Mesenchymal stem cell (in vitro differentiated cells and primary cell): ENCODE results near the gene VEZT.
A peak's percentile ranks its signal among the peaks of the same experiment; 100 is the strongest.

ENCODE experiments used
- DNase-seq: peaks from one replicate; pipeline ENCODE4 v3.0.0-alpha.2; 2013
- H2AFZ ChIP-seq: one replicate; pipeline ENCODE4 v1.6.1; 2013; ENCODE audit warnings: low read depth, mild to moderate bottlenecking, control low read depth, inconsistent platforms, low read length, moderate library complexity
- H2AK5ac ChIP-seq: 2 replicates; pipeline ENCODE4 v1.6.1; 2013; ENCODE audit warnings: low read length, moderate library complexity, mild to moderate bottlenecking, inconsistent platforms; ENCODE audit not compliant: severe bottlenecking
- H2BK120ac ChIP-seq: one replicate; pipeline ENCODE4 v1.6.1; 2013; ENCODE audit warnings: low read depth, mild to moderate bottlenecking, inconsistent platforms, low read length, moderate library complexity
- H2BK12ac ChIP-seq, 2 experiments: one replicate each; pipeline ENCODE4 v1.6.1; 2013; ENCODE audit warnings: inconsistent platforms in 2 of 2, low read length in 2 of 2, mild to moderate bottlenecking in 2 of 2, moderate library complexity in 2 of 2, control low read depth in 1 of 2
- H2BK15ac ChIP-seq: one replicate; pipeline ENCODE4 v1.6.1; 2013; ENCODE audit warnings: mild to moderate bottlenecking, low read depth, inconsistent platforms; ENCODE audit not compliant: poor library complexity, severe bottlenecking
- H2BK5ac ChIP-seq: 2 replicates; pipeline ENCODE4 v1.6.1; 2013; ENCODE audit warnings: low read depth, mild to moderate bottlenecking, low read length, control low read depth, inconsistent platforms; ENCODE audit not compliant: poor library complexity, severe bottlenecking
- H3K14ac ChIP-seq, 2 experiments: one replicate each; pipeline ENCODE4 v1.6.1; 2013; ENCODE audit warnings: inconsistent platforms in 2 of 2, low read length in 2 of 2, control low read depth in 1 of 2, mild to moderate bottlenecking in 1 of 2, moderate library complexity in 1 of 2
- H3K18ac ChIP-seq, 2 experiments: one replicate each; pipeline ENCODE4 v1.6.1; 2013; ENCODE audit warnings: inconsistent platforms in 2 of 2, low read length in 2 of 2, control low read depth in 1 of 2, low read depth in 1 of 2, mild to moderate bottlenecking in 1 of 2
- H3K23ac ChIP-seq, 2 experiments: one replicate each; pipeline ENCODE4 v1.6.1; 2013; ENCODE audit warnings: inconsistent platforms in 2 of 2, low read length in 2 of 2, mild to moderate bottlenecking in 2 of 2, moderate library complexity in 2 of 2, control low read depth in 1 of 2
- H3K27ac ChIP-seq: 2 replicates; pipeline ENCODE4 v1.5.1; 2013; ENCODE audit warnings: mild to moderate bottlenecking, moderate library complexity, low read length, control low read depth, inconsistent platforms; ENCODE audit not compliant: poor library complexity, severe bottlenecking
- H3K27me3 ChIP-seq, 2 experiments: 2 replicates each; pipeline versions ENCODE4 v1.6.1 to v1.7.0; 2013; ENCODE audit warnings: low read length in 2 of 2, mild to moderate bottlenecking in 2 of 2, moderate library complexity in 2 of 2, control low read depth in 1 of 2, inconsistent platforms in 1 of 2; ENCODE audit not compliant: control insufficient read depth in 1 of 2, insufficient read depth in 1 of 2
- H3K36me3 ChIP-seq, 2 experiments: 2 replicates each; pipeline versions ENCODE4 v1.6.1 to v1.7.0; 2013; ENCODE audit warnings: low read length in 2 of 2, control low read depth in 1 of 2, inconsistent platforms in 1 of 2, low read depth in 1 of 2, mild to moderate bottlenecking in 1 of 2; ENCODE audit not compliant: insufficient read depth in 2 of 2, control insufficient read depth in 1 of 2
- H3K4ac ChIP-seq, 2 experiments: one replicate each; pipeline ENCODE4 v1.6.1; 2013; ENCODE audit warnings: inconsistent platforms in 2 of 2, low read length in 2 of 2, mild to moderate bottlenecking in 2 of 2, moderate library complexity in 2 of 2, control low read depth in 1 of 2, low read depth in 1 of 2
- H3K4me1 ChIP-seq: 2 replicates; pipeline ENCODE4 v1.6.1; 2013; ENCODE audit warnings: low read depth, low read length, control low read depth; ENCODE audit not compliant: control insufficient read depth, insufficient read depth
- H3K4me2 ChIP-seq: 2 replicates; pipeline ENCODE4 v1.6.1; 2013; ENCODE audit warnings: low read length, mild to moderate bottlenecking, inconsistent platforms; ENCODE audit not compliant: poor library complexity, severe bottlenecking
- H3K4me3 ChIP-seq, 2 experiments: 2 replicates each; pipeline versions ENCODE4 v1.5.1 to v1.7.0; 2013; ENCODE audit warnings: low read length in 2 of 2, mild to moderate bottlenecking in 2 of 2, control low read depth in 1 of 2, low read depth in 1 of 2; ENCODE audit not compliant: insufficient read depth in 1 of 2
- H3K79me1 ChIP-seq: replicated peaks from 2 replicates; pipeline ENCODE4 v1.6.1; 2013; ENCODE audit warnings: mild to moderate bottlenecking, control low read depth, low read length, inconsistent platforms; ENCODE audit not compliant: poor library complexity, severe bottlenecking
- H3K9ac ChIP-seq: 2 replicates; pipeline ENCODE4 v1.7.0; 2013; ENCODE audit warnings: mild to moderate bottlenecking, low read length, moderate library complexity
- H3K9me3 ChIP-seq: 2 replicates; pipeline ENCODE4 v1.7.0; 2013; ENCODE audit warnings: mild to moderate bottlenecking, low read length; ENCODE audit not compliant: control insufficient read depth
- H4K8ac ChIP-seq: one replicate; pipeline ENCODE4 v1.6.1; 2013; ENCODE audit warnings: inconsistent platforms, mild to moderate bottlenecking, low read length, moderate library complexity
- H4K91ac ChIP-seq: one replicate; pipeline ENCODE4 v1.6.1; 2013; ENCODE audit warnings: mild to moderate bottlenecking, low read length, inconsistent platforms
- WGBS: methylation state at CpG from one replicate; pipeline ENCODE4 v1.1.7; 2013; ENCODE audit warnings: mixed read lengths; 5-methylcytosine and 5-hydroxymethylcytosine counted together

Gene VEZT

GRCh38 chr12:95203487-95204030 lies 14.0 kb upstream of the VEZT start:
- no peak for DNase-seq
- no CpG with 5 or more reads among the region's 1 CpG for WGBS
- Histone ChIP-seq H2BK120ac (no peak overlapping the region), H3K27ac (peak overlapping the region; percentile 12), H3K4me2 (no peak overlapping the region), H3K9me3 (no peaks in the 10 kb centered on the region), H2AK5ac (peak overlapping the region; percentile 50), H4K8ac (no peak overlapping the region), H3K18ac (no peak overlapping the region), H3K9ac (peak overlapping the region; percentile 82), H2BK5ac (peak overlapping the region; percentile 80), H2BK12ac (no peak overlapping the region), H3K27me3 (no peaks in the 10 kb centered on the region), H3K4me1 (peaks cover 18% of the 10 kb centered on the region), H3K4me3 (peak overlapping the region in 1 of 2 experiments; percentile 39), H3K14ac (no peak overlapping the region), H3K23ac (no peak overlapping the region), H3K79me1 (peaks cover under 1% of the 10 kb centered on the region), H3K4ac (no peak overlapping the region), H2BK15ac (no peak overlapping the region), H4K91ac (no peak overlapping the region), H3K36me3 (no peaks in the 10 kb centered on the region), H2AFZ (no peak overlapping the region)

- Histone ChIP-seq H2BK12ac (peak overlapping the region; percentile 79 to 89), H2BK120ac (peak overlapping the region; percentile 29), H3K9me3 (no peaks in the 10 kb centered on the region), H3K18ac (peak overlapping the region; percentile 90 to 91), H3K23ac (no peak overlapping the region), H2BK5ac (peak overlapping the region; percentile 80), H4K91ac (peak overlapping the region; percentile 81), H3K4me3 (peak overlapping the region in 1 of 2 experiments; percentile 39), H3K27ac (peak overlapping the region; percentile 93), H2BK15ac (peak overlapping the region; percentile 55), H3K27me3 (no peaks in the 10 kb centered on the region), H3K4ac (peak overlapping the region; percentile 42 to 77), H3K79me1 (peaks cover 3% of the 10 kb centered on the region), H3K9ac (peak overlapping the region; percentile 82), H3K36me3 (no peaks in the 10 kb centered on the region), H4K8ac (peak overlapping the region; percentile 82), H3K4me2 (no peak overlapping the region), H3K14ac (no peak overlapping the region), H2AK5ac (peak overlapping the region; percentile 85), H2AFZ (no peak overlapping the region), H3K4me1 (peaks cover 18% of the 10 kb centered on the region)
- peak; percentile 92 for DNase-seq
- 56% methylated on average over 4 of the region's 11 CpGs for WGBS
These were observed 13.3 kb upstream of the VEZT start for GRCh38 chr12:95204141-95204866.

DNA sequence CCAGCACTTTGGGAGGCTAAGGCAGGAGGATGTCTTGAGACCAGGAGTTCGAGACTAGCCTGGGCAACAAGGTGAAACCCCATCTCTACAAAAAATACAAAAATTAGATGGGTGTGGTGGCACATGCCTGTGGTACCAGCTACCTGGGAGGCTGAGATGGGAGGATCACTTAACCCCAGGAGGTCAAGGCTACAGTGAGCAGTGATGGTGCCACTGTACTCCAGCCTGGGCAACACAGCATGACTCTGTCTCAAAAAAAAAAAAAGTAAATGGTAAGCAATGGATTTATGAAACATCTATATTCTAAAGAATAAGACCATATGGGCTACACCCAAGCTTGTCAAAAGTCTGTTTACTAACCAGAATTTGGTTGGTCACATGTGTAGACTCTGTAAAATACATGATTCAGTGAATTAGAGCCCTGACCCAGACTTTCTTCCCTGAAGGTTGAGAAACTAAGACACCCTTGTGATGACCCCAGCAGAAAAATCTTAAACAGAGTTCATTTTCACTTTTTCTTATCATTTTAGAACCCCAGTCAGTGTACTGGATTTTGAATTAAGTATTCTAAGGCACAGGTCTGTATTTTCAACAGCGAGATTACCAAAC lies 12.5 kb upstream of the VEZT start:
- Histone ChIP-seq H3K9ac (peak overlapping the region; percentile 82), H4K91ac (no peak overlapping the region)
- WGBS, result 42% methylated on average over 1 of the region's 2 CpGs

GRCh38 chr12:95205685-95206084 lies 11.9 kb upstream of the VEZT start:
- Histone ChIP-seq H2BK12ac (peak overlapping the region in 1 of 2 experiments; percentile 21), H2AFZ (peak overlapping the region; percentile 18), H3K14ac (no peak overlapping the region), H3K9ac (peak overlapping the region; percentile 82), H4K91ac (peak overlapping the region; percentile 14), H3K23ac (no peak overlapping the region), H3K4me2 (no peak overlapping the region), H3K4ac (peak overlapping the region; percentile 29 to 49), H3K27ac (peak overlapping the region; percentile 93), H3K27me3 (no peaks in the 10 kb centered on the region), H2BK5ac (peak overlapping the region; percentile 24), H3K36me3 (no peaks in the 10 kb centered on the region), H3K79me1 (peaks cover 8% of the 10 kb centered on the region), H3K9me3 (no peaks in the 10 kb centered on the region), H2BK15ac (no peak overlapping the region), H3K4me1 (peaks cover 18% of the 10 kb centered on the region), H4K8ac (peak overlapping the region; percentile 59), H2BK120ac (peak overlapping the region; percentile 87), H3K18ac (peak overlapping the region; percentile 75 to 85), H3K4me3 (no peak overlapping the region), H2AK5ac (peak overlapping the region; percentile 98)
- peak; percentile 88 for DNase-seq
- 2% methylated on average over 4 of the region's 4 CpGs for WGBS

More for the DNA sequence above, 12.5 kb upstream of the VEZT start:
- H3K79me1 ChIP-seq, result peaks cover 5% of the 10 kb centered on the region
- peak overlapping the region; percentile 17 to 86 for H2BK12ac ChIP-seq
- no peaks in the 10 kb centered on the region for H3K27me3 ChIP-seq
- H2BK120ac ChIP-seq, result peak overlapping the region; percentile 87
- peak overlapping the region in 1 of 2 experiments; percentile 22 for H3K18ac ChIP-seq
- peak overlapping the region; percentile 8 for H2BK5ac ChIP-seq
- peak overlapping the region; percentile 21 to 47 for H3K4ac ChIP-seq
- H3K9me3 ChIP-seq, result no peaks in the 10 kb centered on the region
- H3K23ac ChIP-seq, result no peak overlapping the region
- H3K36me3 ChIP-seq, result no peaks in the 10 kb centered on the region
- peaks cover 18% of the 10 kb centered on the region for H3K4me1 ChIP-seq
- peak overlapping the region; percentile 24 for H4K8ac ChIP-seq
- no peak for DNase-seq
- H3K4me3 ChIP-seq, result peak overlapping the region in 1 of 2 experiments; percentile 39
- no peak overlapping the region for H3K4me2 ChIP-seq
- H3K27ac ChIP-seq, result peak overlapping the region; percentile 93
- H3K14ac ChIP-seq, result no peak overlapping the region
- H2AFZ ChIP-seq, result no peak overlapping the region
- peak overlapping the region; percentile 85 for H2BK15ac ChIP-seq
- H2AK5ac ChIP-seq, result peak overlapping the region; percentile 81
